A549 treated with CpdA at 1 μM for 4 hours (cell line): ENCODE measurements around the gene FOXA3. TPM values are rescaled to one million over a fixed set of nuclear protein-coding genes. Genes with fewer than 3 reads are reported as not detected.

ENCODE experiments used
- total RNA-seq: library from RNA; stranded (reverse); fragments of 200-300 nt; extraction: Qiagen RNA extraction; gene quantifications from 5 replicates; pipeline ENCODE4 v1.2.3, GENCODE V29; 2022; ENCODE audit warnings: low read depth

The FOXA3 gene
- 0.76 to 1.2 TPM (median 0.94 TPM) in 5 replicates for total RNA-seq

DNA sequence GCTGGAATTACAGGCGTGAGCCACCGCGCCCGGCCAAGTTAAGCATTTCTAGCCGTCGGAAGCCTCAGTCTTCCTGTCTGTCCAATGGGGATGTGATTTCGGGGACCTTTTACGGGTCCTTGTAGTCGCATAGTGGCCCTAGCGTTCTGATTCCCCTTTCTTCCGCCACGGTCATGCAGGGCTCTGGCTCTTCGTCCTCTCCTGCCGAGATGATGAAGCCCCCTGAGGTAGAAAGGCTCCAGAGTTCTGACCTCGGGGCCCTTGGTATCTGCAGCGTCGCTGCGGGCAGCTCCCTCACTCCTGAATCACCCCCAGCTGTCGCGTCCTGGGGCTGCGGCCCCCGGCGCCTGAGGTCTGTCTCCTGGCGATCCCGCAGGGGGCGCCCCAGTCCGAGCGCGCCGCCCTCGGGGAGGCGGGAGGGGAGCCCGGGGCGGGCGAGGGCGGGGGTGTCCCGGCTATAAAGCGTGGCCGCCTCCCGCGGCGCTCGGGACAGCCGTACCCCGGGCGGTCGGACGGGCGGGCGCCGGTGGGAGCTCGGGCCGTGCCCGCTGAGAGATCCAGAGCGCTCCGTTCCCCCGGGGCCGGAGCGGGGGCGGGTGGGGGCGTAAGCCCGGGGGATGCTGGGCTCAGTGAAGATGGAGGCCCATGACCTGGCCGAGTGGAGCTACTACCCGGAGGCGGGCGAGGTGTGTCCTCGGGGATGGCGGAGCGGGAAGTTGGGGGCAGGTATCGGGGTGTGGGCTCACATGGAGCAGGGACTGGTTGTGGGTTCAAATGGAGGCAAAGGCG lies at the start of gene FOXA3:
TSS of gene FOXA3 (plus strand) at position 487 of the 789 bp plus-strand sequence. CDS start at position 618, 131 bp downstream.

DNA sequence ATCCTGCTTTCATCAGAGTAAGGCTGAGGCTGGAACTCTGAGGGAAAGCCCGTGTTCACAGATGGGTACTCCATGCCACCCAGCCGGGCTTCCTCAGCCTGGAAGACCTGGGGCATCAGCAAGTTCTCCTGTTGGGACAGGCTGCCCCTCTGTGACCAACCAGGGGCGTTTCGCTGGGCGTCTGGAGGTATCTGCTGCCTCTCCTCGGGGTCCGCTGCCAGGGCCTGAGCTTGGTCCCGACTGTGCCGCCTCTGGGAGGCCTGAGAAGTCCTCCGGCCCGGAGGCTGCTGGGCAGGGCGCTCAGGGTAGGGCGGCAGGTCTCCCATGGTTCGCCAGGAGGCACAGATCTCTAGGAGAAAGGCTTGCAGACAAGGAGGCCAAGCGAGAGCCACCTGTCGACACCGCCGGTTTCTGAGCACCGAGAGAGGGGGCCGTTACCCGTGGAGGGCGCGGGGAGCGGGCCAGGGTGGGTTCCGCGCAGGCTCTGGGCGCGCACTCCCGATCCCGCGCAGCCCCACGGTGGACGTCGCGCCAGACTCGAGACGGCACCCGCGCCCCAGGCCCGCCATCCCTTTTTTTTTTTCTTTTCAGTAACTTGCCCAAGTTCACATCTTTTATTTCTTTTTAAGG lies 49.2 kb upstream of the FOXA3 start, which contains the start of gene RSPH6A:
TSS of gene RSPH6A (minus strand) at position 458 of the 630 bp plus-strand sequence. CDS start at position 326, 132 bp downstream.

DNA sequence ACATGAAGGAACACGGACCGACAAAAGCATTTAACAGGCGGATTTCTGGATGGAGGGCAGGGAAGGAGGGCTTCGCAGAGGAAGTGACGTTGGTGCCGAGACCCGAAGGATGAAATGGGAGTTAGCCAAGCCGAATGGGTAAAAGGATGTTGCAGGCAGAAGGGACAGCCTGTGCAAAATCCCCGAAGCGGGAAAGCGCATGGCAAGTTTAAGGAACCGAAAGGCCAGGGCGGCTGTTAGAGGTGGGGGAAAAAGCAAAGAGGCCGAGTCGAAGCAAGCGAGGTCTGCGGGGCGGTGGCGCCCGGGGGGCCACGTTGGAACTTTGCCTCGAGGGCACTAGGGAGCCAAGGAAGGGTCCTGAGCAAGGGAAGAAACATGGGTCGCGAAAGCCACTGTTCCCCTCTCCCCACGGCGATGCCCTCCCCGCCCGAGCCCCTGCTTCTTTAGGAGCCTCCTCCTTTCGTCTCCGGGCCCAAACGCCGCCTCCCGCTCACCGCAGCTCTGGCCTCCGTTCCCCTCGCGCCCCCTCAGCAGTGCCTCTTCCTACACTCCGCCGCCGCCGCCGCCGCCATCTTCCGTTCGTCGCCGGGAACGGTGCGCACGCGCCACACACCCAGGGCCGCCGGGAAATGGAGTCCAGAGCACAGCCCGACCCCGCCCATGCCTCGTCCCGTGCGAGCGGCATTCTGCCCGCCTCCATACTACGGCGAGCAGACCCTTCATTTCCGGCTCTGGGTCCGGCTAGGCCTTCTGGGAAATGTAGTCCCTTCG lies 1.4 kb upstream of the FOXA3 start, which contains the start of gene SYMPK:
TSS of gene SYMPK (minus strand) at position 584 of the 771 bp plus-strand sequence. CDS start 8,652 bp downstream, outside the sequence.

DNA sequence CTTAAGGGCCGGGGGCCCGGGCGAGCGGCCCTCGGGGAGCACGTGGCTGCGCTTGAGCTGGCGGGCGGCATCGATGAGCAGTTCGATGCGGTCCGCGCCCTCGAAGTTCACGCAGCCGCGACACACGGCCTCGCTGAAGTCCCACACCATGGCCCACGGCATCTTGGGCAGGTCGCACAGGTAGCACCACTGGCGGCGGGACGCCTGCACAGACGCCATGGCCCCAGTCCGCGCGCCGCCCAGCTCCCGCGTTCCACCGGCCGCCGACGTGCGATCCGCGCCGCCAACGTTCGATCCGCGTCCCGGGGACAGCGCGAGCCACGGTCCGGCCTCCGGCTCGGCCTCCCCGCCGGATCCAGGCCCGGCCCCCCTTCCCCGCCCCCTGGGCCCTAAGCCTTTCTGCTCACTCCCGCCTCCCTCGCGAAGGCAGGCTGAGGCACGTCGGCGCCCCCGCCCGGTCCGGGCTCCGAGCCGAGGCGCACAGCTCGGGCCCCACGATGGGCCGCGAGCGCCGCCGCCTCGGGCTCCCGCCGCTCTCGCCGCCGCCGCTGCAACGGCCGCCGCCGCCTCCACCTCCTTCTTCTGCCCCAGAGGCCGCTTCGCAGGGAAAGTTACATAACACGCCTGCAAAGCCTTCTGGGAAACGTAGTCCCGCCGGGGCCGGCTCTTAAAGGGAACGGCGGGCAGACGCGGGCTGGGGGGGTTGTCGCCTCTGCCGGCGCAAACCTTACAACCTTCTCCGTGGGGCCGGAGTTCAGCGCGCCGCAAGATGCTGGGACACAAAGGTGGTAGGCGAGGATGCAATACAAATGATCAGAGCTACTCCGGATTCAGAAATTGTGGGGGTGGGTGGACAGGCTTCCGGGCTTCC lies 21.7 kb downstream of the FOXA3 start, which contains the start of gene IRF2BP1:
TSS of gene IRF2BP1 (minus strand) at position 586 of the 871 bp plus-strand sequence. CDS start at position 219, 367 bp downstream.

DNA sequence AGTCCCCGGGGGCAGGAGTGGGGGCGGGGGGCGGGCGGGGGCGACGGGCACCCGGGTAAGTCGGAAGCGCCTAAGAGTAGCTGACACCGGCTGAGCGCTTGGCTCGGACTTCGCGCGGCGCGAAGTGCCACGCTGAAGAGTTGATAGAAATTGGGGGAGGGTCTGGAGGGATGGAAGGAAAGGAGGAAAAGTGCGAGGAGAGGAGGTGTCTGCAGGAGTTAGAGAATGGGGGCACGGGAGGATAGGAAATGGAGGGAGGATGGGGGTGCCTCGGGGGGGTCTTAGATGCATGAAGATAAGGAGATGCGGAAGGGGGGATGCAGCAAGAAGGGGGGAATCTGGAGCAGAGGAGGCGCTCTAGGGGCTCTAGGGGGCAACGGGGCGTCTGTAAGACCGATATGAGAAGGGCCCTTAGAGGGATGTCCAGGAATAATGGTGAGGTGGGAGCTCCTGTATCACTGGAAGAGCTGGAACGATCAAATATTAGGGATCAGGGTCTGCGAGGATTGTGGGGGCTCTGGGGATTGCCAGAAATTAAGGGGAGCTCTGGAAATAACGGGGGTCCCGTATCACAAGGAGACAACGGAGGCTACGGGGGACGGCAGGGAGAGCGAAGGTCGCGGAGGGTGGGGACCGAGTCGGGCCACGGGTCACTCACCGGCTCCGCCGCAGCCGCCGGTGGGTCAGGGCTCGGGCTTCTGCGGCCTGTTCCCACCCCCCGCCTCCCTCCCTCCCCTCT lies 38.0 kb downstream of the FOXA3 start, which contains the start of gene MYPOP:
TSS of gene MYPOP (minus strand) at position 702 of the 739 bp plus-strand sequence. CDS start 840 bp downstream, outside the sequence.

DNA sequence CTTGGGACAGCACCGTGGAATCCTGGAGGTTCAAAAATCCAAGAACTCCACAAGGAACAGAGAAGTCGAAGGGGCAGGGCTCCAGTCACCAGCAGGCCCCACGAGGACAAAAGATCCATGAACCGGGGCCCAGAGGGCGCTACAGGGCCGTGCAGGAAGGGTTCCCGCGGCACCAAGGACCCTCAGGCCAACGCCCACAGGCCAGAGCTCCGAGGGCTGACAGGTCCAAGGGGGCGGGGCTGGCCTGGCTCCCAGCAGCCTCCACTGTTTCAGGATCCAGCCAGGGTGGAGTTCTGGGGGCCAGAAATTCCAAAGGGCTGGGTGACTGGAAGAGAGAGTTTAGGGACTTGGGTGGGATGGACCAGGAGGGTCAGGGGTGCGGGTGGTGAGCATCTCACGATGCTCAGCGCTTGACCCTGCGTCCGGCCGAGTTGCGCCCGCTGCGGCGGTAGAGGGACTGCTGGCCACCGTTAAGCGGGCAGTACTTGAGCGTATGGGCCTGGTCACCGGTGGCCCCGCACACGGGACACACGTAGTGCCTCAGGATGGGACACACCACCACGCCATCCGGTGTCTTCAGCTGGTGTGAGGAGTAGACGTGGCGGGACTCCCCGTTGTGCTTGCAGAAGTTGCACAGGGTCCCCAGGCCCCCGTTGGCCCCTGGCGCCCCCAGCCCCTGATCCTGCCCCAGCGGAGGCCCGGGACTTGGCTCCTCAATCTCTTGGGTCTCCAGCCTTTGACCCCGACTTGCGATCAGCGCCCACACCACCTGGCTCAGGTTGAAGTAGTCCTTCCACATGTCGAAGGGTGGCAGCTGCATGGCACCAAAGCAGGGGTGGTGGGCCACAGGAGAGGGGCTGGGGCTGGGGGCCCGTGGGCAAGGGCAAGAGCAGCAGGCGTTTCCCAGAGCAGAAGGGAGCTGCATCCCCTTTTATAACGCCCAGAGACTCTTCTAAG lies 50.0 kb downstream of the FOXA3 start, which contains the start of gene NANOS2:
TSS of gene NANOS2 (minus strand) at position 905 of the 957 bp plus-strand sequence. CDS start at position 820, 85 bp downstream.

Other genes starting within 250 kb of the FOXA3 start
- gene EML2, start 224.9 kb upstream of the FOXA3 start, total RNA-seq = 22.4 to 30.1 TPM (median 25.4 TPM) in 5 replicates
- 2.1 to 4.7 TPM (median 2.5 TPM) in 5 replicates for gene GIPR, start 196.1 kb upstream of the FOXA3 start, total RNA-seq
- gene SNRPD2, start 172.4 kb upstream of the FOXA3 start, total RNA-seq = 757 to 952 TPM (median 803 TPM) in 5 replicates
- 7.9 to 10.8 TPM (median 9.8 TPM) in 5 replicates for gene QPCTL, start 171.7 kb upstream of the FOXA3 start, total RNA-seq
- 8.9 to 11.1 TPM (median 10.6 TPM) in 5 replicates for gene FBXO46, start 133.4 kb upstream of the FOXA3 start, total RNA-seq
- gene MEIOSIN, start 130.9 kb upstream of the FOXA3 start, total RNA-seq = 0.05 to 0.16 TPM (median 0.06 TPM) in 4 of 5 replicates, not detected in the other
- gene SIX5, start 95.1 kb upstream of the FOXA3 start, total RNA-seq = 19.5 to 36.8 TPM (median 31.1 TPM) in 5 replicates
- 36.9 to 58.2 TPM (median 54.8 TPM) in 5 replicates for gene DMPK, start 81.8 kb upstream of the FOXA3 start, total RNA-seq
- 23.6 to 40.1 TPM (median 35.8 TPM) in 5 replicates for gene DMWD, start 71.5 kb upstream of the FOXA3 start, total RNA-seq
- 0.03 TPM in 1 of 5 replicates, not detected in the others for gene RSPH6A, start 49.0 kb upstream of the FOXA3 start, total RNA-seq
- gene SYMPK, start 1.2 kb upstream of the FOXA3 start, total RNA-seq = 59.7 to 84.4 TPM (median 77.3 TPM) in 5 replicates
- 21.0 to 39.5 TPM (median 37.8 TPM) in 5 replicates for gene IRF2BP1, start 21.8 kb downstream of the FOXA3 start, total RNA-seq
- gene MYPOP, start 38.3 kb downstream of the FOXA3 start, total RNA-seq = 6.5 to 12.1 TPM (median 10.7 TPM) in 5 replicates
- not detected in 5 replicates for gene NANOS2, start 50.5 kb downstream of the FOXA3 start, total RNA-seq
- 0.08 to 0.20 TPM (median 0.11 TPM) in 5 replicates for gene NOVA2, start 109.5 kb downstream of the FOXA3 start, total RNA-seq
- gene CCDC61, start 131.1 kb downstream of the FOXA3 start, total RNA-seq = 2.9 to 6.1 TPM (median 4.5 TPM) in 5 replicates
- not detected in 5 replicates for gene PGLYRP1, start 158.7 kb downstream of the FOXA3 start, total RNA-seq
- gene IGFL4, start 176.7 kb downstream of the FOXA3 start, total RNA-seq = 0.37 to 0.74 TPM (median 0.51 TPM) in 5 replicates